ENCODE data around the gene CTXN2. TPM values are rescaled to one million over a fixed set of nuclear protein-coding genes. Genes with fewer than 3 reads are reported as not detected.

CTXN2 gene
- total RNA-seq, 1 experiment from 2014 or later: not detected

GRCh38 chr15:48153526-48153925 is 37.9 kb upstream of the CTXN2 start:
- Histone ChIP-seq H3K4me3 (no peak overlapping the region), H3K36me3 (ENCODE audit: low read depth) (no peaks in the 10 kb centered on the region), H3K27me3 (ENCODE audit: insufficient read depth, low read depth) (no peaks in the 10 kb centered on the region), H3K4me2 (no peak overlapping the region), H3K4me1 (replicated peaks; ENCODE audit: insufficient read depth) (no peaks in the 10 kb centered on the region), H4K20me1 (ENCODE audit: insufficient read depth) (no peaks in the 10 kb centered on the region), H3K9me3 (ENCODE audit: insufficient read depth, low read depth) (no peaks in the 10 kb centered on the region), H3K27ac (no peak overlapping the region), H2AFZ (no peak overlapping the region), H3K79me2 (ENCODE audit: low read depth) (no peaks in the 10 kb centered on the region), H3K9me2 (ENCODE audit: insufficient read depth) (no peaks in the 10 kb centered on the region), H3F3A (ENCODE audit: insufficient read depth, low read depth) (no peaks in the 10 kb centered on the region)
- ChIA-PET POLR2A (ENCODE audit: unreplicated experiment) (no interaction called here), CTCF (no interaction called here)
- TF ChIP-seq EZH2 (IDR thresholded peaks at IDR 0.05; ENCODE audit: low read depth): no peak
- TF ChIP-seq, protein P1, sequence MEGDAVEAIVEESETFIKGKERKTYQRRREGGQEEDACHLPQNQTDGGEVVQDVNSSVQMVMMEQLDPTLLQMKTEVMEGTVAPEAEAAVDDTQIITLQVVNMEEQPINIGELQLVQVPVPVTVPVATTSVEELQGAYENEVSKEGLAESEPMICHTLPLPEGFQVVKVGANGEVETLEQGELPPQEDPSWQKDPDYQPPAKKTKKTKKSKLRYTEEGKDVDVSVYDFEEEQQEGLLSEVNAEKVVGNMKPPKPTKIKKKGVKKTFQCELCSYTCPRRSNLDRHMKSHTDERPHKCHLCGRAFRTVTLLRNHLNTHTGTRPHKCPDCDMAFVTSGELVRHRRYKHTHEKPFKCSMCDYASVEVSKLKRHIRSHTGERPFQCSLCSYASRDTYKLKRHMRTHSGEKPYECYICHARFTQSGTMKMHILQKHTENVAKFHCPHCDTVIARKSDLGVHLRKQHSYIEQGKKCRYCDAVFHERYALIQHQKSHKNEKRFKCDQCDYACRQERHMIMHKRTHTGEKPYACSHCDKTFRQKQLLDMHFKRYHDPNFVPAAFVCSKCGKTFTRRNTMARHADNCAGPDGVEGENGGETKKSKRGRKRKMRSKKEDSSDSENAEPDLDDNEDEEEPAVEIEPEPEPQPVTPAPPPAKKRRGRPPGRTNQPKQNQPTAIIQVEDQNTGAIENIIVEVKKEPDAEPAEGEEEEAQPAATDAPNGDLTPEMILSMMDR (conservative IDR thresholded peaks at IDR 0.05): no peak
- BruUV-seq (replicated peaks): no TSS peak
- intact Hi-C loops (cut with micrococcal nuclease; ENCODE audit: unreplicated experiment): no loop called here
- DNase-seq: no peak

DNA sequence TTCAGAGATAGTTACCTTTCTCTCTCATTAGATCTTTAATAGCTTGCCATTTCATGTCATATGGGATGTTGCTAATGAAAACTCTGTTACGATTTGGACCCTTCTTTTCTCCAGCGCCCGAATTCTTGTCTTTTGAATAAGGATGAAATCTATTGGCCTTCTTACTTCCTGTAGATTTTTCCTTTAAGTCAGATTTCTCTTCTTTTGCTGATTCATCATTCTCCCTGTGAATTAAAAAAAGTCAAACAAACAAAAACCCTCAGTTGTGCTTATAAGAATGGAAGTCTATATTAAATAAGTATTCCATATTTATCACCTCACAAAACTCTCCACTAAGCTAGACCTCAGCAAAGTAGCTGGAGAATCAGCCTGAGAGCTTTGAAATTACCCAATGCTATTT is 22.8 kb upstream of the CTXN2 start:
- ChIA-PET POLR2A (ENCODE audit: unreplicated experiment) (no interaction called here), CTCF (no interaction called here)
- no peak for TF ChIP-seq EZH2 (IDR thresholded peaks at IDR 0.05; ENCODE audit: low read depth)
- TF ChIP-seq, protein P1 (conservative IDR thresholded peaks at IDR 0.05): no peak
- Histone ChIP-seq H3K36me3 (ENCODE audit: low read depth) (no peaks in the 10 kb centered on the region), H3K4me3 (no peak overlapping the region), H3K27ac (no peak overlapping the region), H3K27me3 (ENCODE audit: insufficient read depth, low read depth) (no peaks in the 10 kb centered on the region; the same call in 1 of the 2 replicates), H3F3A (ENCODE audit: insufficient read depth, low read depth) (no peaks in the 10 kb centered on the region), H3K4me2 (no peak overlapping the region), H3K4me1 (replicated peaks; ENCODE audit: insufficient read depth) (no peaks in the 10 kb centered on the region), H3K9me2 (ENCODE audit: insufficient read depth) (no peaks in the 10 kb centered on the region), H3K79me2 (ENCODE audit: low read depth) (no peaks in the 10 kb centered on the region), H2AFZ (no peak overlapping the region), H3K9me3 (ENCODE audit: insufficient read depth, low read depth) (no peaks in the 10 kb centered on the region), H4K20me1 (ENCODE audit: insufficient read depth) (no peaks in the 10 kb centered on the region)
- DNase-seq: no peak
- intact Hi-C loops (cut with micrococcal nuclease; ENCODE audit: unreplicated experiment): no loop called here
- BruUV-seq (replicated peaks): no TSS peak

GRCh38 chr15:48170981-48171380 is 20.5 kb upstream of the CTXN2 start:
- TF ChIP-seq EZH2 (IDR thresholded peaks at IDR 0.05; ENCODE audit: low read depth): no peak
- Histone ChIP-seq H3F3A (ENCODE audit: insufficient read depth, low read depth) (no peaks in the 10 kb centered on the region), H3K4me3 (no peak overlapping the region), H3K4me2 (no peak overlapping the region), H2AFZ (no peak overlapping the region), H3K4me1 (replicated peaks; ENCODE audit: insufficient read depth) (no peaks in the 10 kb centered on the region), H3K27me3 (ENCODE audit: insufficient read depth, low read depth) (no peaks in the 10 kb centered on the region; the same call in 1 of the 2 replicates), H3K79me2 (ENCODE audit: low read depth) (no peaks in the 10 kb centered on the region), H3K36me3 (ENCODE audit: low read depth) (no peaks in the 10 kb centered on the region), H3K9me3 (ENCODE audit: insufficient read depth, low read depth) (no peaks in the 10 kb centered on the region), H3K27ac (no peak overlapping the region), H4K20me1 (ENCODE audit: insufficient read depth) (no peaks in the 10 kb centered on the region), H3K9me2 (ENCODE audit: insufficient read depth) (no peaks in the 10 kb centered on the region)
- ChIA-PET CTCF (no interaction called here), POLR2A (ENCODE audit: unreplicated experiment) (no interaction called here)
- intact Hi-C loops (cut with micrococcal nuclease; ENCODE audit: unreplicated experiment): no loop called here
- BruUV-seq (replicated peaks): no TSS peak
- DNase-seq: no peak

DNA sequence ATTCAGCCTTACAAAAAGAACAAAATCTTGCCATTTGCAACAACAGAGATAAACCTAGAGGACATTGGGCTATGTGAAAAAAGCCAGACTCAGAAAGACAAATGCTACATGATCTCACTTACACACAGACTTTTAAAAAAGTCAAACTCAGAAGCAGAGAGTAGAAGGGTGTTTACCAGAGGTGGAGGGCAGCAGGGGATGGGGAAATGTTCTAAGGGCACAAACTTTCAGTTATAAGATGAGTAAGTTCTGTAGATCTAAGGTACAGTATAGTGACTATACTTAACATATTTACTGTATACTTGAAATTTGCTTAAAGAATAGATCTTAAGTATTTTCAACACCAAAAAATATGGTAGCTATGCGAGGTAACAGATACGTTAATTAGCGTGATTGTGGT is 16.3 kb upstream of the CTXN2 start:
- Histone ChIP-seq H2AFZ (no peak overlapping the region), H3K27ac (no peak overlapping the region), H3K79me2 (ENCODE audit: low read depth) (no peaks in the 10 kb centered on the region), H3K9me2 (ENCODE audit: insufficient read depth) (no peaks in the 10 kb centered on the region), H3K4me2 (no peak overlapping the region), H3F3A (ENCODE audit: insufficient read depth, low read depth) (no peaks in the 10 kb centered on the region), H4K20me1 (ENCODE audit: insufficient read depth) (no peaks in the 10 kb centered on the region), H3K27me3 (ENCODE audit: insufficient read depth, low read depth) (peaks cover 8% of the 10 kb centered on the region; the same call in 1 of the 2 replicates), H3K36me3 (ENCODE audit: low read depth) (no peaks in the 10 kb centered on the region), H3K9me3 (ENCODE audit: insufficient read depth, low read depth) (no peaks in the 10 kb centered on the region), H3K4me1 (replicated peaks; ENCODE audit: insufficient read depth) (no peaks in the 10 kb centered on the region), H3K4me3 (no peak overlapping the region)
- no peak for TF ChIP-seq EZH2 (IDR thresholded peaks at IDR 0.05; ENCODE audit: low read depth)
- TF ChIP-seq, protein P1 (conservative IDR thresholded peaks at IDR 0.05): no peak
- no peak for DNase-seq
- intact Hi-C loops (cut with micrococcal nuclease; ENCODE audit: unreplicated experiment): no loop called here
- BruUV-seq (replicated peaks): no TSS peak
- POLR2A ChIA-PET (ENCODE audit: unreplicated experiment): no interaction called here
- CTCF ChIA-PET: no interaction called here

Measured in PC-9 (cell line).